Vagina (tissue), 2 donors: Measurements from ENCODE around the gene PHKA1. TPM values are rescaled to one million over a fixed set of nuclear protein-coding genes. Genes with fewer than 3 reads are reported as not detected.
"Not testable (repeated sequence)": the region's sequence is repeated elsewhere in the genome, so short reads cannot be mapped to it uniquely, and the experiment has no call there.

ENCODE experiments used
- DNase-seq, 2 donors: peaks; one replicate each; pipeline ENCODE4 v3.0.0-alpha.2; 2017; ENCODE audit errors: extremely low spot score in 2 of 2
- H3K27ac ChIP-seq: fragments of 200-600 bp; sonication (generic); one replicate; pipeline ENCODE4 v1.5.1; 2019
- H3K27me3 ChIP-seq: fragments of 200-600 bp; sonication (generic); one replicate; pipeline ENCODE4 v1.5.1; 2019
- H3K36me3 ChIP-seq, 2 donors: fragments of 200-600 bp; sonication (generic); one replicate each; pipeline ENCODE4 v1.5.1; 2017 to 2019
- H3K4me1 ChIP-seq: fragments of 200-600 bp; sonication (generic); one replicate; pipeline ENCODE4 v1.5.1; 2019
- H3K4me3 ChIP-seq, 2 donors: fragments of 200-600 bp; sonication (generic); 1 replicate in 1 of 2; 2 replicates in 1 of 2; pipeline ENCODE4 v1.5.1; 2016 to 2019
- H3K9me3 ChIP-seq: fragments of 200-600 bp; sonication (generic); one replicate; pipeline ENCODE4 v1.5.1; 2019
- CTCF ChIP-seq, 3 experiments: fragments of 450-650 bp in 2 of 3; fragments of 200-600 bp in 1 of 3; sonication (generic) in 1 of 3; IDR thresholded peaks; one replicate each; pipeline ENCODE4 v1.5.1; 2017 to 2019; ENCODE audit warnings: antibody characterized with exemption in 3 of 3, mild to moderate bottlenecking in 2 of 3, moderate library complexity in 2 of 3
- POLR2A ChIP-seq, 2 donors: fragments of 450-650 bp; IDR thresholded peaks; one replicate each; pipeline ENCODE4 v1.6.1; 2017; ENCODE audit warnings: antibody characterized with exemption in 2 of 2, mild to moderate bottlenecking in 2 of 2, moderate library complexity in 2 of 2
- POLR2AphosphoS5 ChIP-seq, 2 donors: sonication (generic); formaldehyde crosslinking; IDR thresholded peaks; one replicate each; pipeline ENCODE4 v1.9.0; 2017; ENCODE audit warnings: antibody characterized with exemption in 2 of 2, mild to moderate bottlenecking in 2 of 2, low read depth in 1 of 2; ENCODE audit not compliant: insufficient read depth in 1 of 2
- intact Hi-C: fragments of 100-400 bp; cut with DNase I; formaldehyde crosslinking; loops from one replicate; pipeline ENCODE4 v1.15.1; 2023
- total RNA-seq: library from RNA; depleted of rRNA; stranded (reverse); fragments of >200 nt; gene quantifications from one replicate; pipeline ENCODE4 v1.2.3, GENCODE V29; 2016

The PHKA1 gene
- total RNA-seq, 1 donor from 2014 or later: 5.2 TPM

- H3K4me3 ChIP-seq: no peak overlapping the region
- no peaks in the 10 kb centered on the region for H3K27me3 ChIP-seq
- no peaks in the 10 kb centered on the region for H3K36me3 ChIP-seq
- TF ChIP-seq POLR2A (IDR thresholded peaks at IDR 0.05): no peak
- TF ChIP-seq POLR2AphosphoS5 (IDR thresholded peaks at IDR 0.05; ENCODE audit: insufficient read depth in 1 of 2, low read depth in 1 of 2): no peak
- no peak for TF ChIP-seq CTCF (IDR thresholded peaks at IDR 0.05)
- H3K4me1 ChIP-seq: no peaks in the 10 kb centered on the region
- H3K9me3 ChIP-seq: no peaks in the 10 kb centered on the region
- no peak overlapping the region for H3K27ac ChIP-seq
- intact Hi-C loops: no loop called here
- DNase-seq: no peak
Observed at GRCh38 chrX:72554448-72555140, 159.5 kb downstream of the PHKA1 start.

- H3K9me3 ChIP-seq, H3K4me3 ChIP-seq, H3K27ac ChIP-seq, H3K4me1 ChIP-seq, H3K36me3 ChIP-seq, H3K27me3 ChIP-seq, intact Hi-C loops, DNase-seq: not testable (repeated sequence)
Observed at GRCh38 chrX:72552443-72552842, 161.7 kb downstream of the PHKA1 start.

- no peaks in the 10 kb centered on the region for H3K27me3 ChIP-seq
- no peaks in the 10 kb centered on the region for H3K4me1 ChIP-seq
- intact Hi-C loops: no loop called here
- no peak for TF ChIP-seq POLR2AphosphoS5 (IDR thresholded peaks at IDR 0.05; ENCODE audit: insufficient read depth in 1 of 2, low read depth in 1 of 2)
- no peak for TF ChIP-seq CTCF (IDR thresholded peaks at IDR 0.05)
- no peak for TF ChIP-seq POLR2A (IDR thresholded peaks at IDR 0.05)
- no peaks in the 10 kb centered on the region for H3K36me3 ChIP-seq
- H3K4me3 ChIP-seq: no peak overlapping the region
- H3K27ac ChIP-seq: no peak overlapping the region
- no peaks in the 10 kb centered on the region for H3K9me3 ChIP-seq
- DNase-seq: no peak
Observed at GRCh38 chrX:72545990-72546389, 168.1 kb downstream of the PHKA1 start.

GRCh38 chrX:72540318-72540717 lies 173.8 kb downstream of the PHKA1 start:
- intact Hi-C loops: no loop called here
- H3K36me3 ChIP-seq: no peaks in the 10 kb centered on the region
- no peak for DNase-seq
- no peaks in the 10 kb centered on the region for H3K9me3 ChIP-seq
- no peak for TF ChIP-seq CTCF (IDR thresholded peaks at IDR 0.05)
- TF ChIP-seq POLR2A (IDR thresholded peaks at IDR 0.05): no peak
- no peak for TF ChIP-seq POLR2AphosphoS5 (IDR thresholded peaks at IDR 0.05; ENCODE audit: insufficient read depth in 1 of 2, low read depth in 1 of 2)
- no peaks in the 10 kb centered on the region for H3K27me3 ChIP-seq
- no peak overlapping the region for H3K27ac ChIP-seq
- no peaks in the 10 kb centered on the region for H3K4me1 ChIP-seq
- H3K4me3 ChIP-seq: no peak overlapping the region

- no peak overlapping the region for H3K4me3 ChIP-seq
- H3K27ac ChIP-seq: no peak overlapping the region
- no peaks in the 10 kb centered on the region for H3K4me1 ChIP-seq
- no peaks in the 10 kb centered on the region for H3K36me3 ChIP-seq
- no peaks in the 10 kb centered on the region for H3K9me3 ChIP-seq
- no peaks in the 10 kb centered on the region for H3K27me3 ChIP-seq
- intact Hi-C loops: no loop called here
- no peak for TF ChIP-seq POLR2AphosphoS5 (IDR thresholded peaks at IDR 0.05; ENCODE audit: insufficient read depth in 1 of 2, low read depth in 1 of 2)
- TF ChIP-seq POLR2A (IDR thresholded peaks at IDR 0.05): no peak
- TF ChIP-seq CTCF (IDR thresholded peaks at IDR 0.05): no peak
- no peak for DNase-seq
Observed at GRCh38 chrX:72539822-72540221, 174.3 kb downstream of the PHKA1 start.
